ENCODE results near the gene TRPM3.

Gene TRPM3

DNA sequence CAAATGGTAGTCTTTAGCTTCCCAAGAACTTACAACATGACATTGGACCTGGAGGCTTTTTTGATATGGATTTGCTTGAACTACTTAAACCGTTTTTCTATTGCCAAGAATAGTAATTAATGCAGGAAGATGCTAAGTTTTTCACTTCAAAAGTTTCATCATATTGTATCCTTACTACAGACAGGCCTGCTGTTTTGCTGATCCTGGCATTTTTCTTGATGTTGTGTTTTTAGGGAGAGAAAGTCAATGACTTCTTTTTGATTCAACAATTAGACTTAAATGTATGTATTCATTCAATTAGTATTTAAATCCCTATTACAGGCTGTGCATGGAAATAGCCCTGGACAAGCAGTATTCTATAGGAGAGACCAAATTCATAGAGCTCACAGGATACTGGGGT lies 172.7 kb downstream of the TRPM3 start:
- no peak overlapping the region for H3K4me3 ChIP-seq (replicated peaks; ENCODE audit: low read depth, low read length)
- TF ChIP-seq, protein P1, sequence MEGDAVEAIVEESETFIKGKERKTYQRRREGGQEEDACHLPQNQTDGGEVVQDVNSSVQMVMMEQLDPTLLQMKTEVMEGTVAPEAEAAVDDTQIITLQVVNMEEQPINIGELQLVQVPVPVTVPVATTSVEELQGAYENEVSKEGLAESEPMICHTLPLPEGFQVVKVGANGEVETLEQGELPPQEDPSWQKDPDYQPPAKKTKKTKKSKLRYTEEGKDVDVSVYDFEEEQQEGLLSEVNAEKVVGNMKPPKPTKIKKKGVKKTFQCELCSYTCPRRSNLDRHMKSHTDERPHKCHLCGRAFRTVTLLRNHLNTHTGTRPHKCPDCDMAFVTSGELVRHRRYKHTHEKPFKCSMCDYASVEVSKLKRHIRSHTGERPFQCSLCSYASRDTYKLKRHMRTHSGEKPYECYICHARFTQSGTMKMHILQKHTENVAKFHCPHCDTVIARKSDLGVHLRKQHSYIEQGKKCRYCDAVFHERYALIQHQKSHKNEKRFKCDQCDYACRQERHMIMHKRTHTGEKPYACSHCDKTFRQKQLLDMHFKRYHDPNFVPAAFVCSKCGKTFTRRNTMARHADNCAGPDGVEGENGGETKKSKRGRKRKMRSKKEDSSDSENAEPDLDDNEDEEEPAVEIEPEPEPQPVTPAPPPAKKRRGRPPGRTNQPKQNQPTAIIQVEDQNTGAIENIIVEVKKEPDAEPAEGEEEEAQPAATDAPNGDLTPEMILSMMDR (IDR thresholded peaks at IDR 0.05; ENCODE audit: low read length, missing control alignments), result no peak
- DNase-seq (ENCODE audit: low read depth), result no peak

DNA sequence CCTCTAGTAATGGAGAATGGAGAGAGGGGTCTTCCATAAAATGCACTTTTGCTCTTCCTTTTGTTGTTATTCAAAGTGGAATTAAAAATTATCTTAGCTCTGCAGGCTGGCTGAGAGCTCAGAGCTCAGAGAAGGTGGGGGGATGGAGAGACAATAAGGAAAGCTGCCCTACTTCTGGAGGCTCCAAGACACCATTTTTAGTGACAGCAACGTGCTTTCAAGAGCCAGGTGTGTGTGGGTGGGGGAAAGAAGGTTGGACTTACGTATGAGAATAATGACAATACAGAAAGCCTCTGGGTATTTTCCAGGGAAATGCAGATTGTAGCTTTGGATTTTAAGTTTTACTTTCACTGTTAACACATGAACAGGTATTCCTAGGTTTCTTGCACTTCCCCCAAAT lies 173.9 kb downstream of the TRPM3 start:
- TF ChIP-seq, protein P1 (IDR thresholded peaks at IDR 0.05; ENCODE audit: low read length, missing control alignments), result no peak
- H3K4me3 ChIP-seq (replicated peaks; ENCODE audit: low read depth, low read length), result no peak overlapping the region
- no peak for DNase-seq (ENCODE audit: low read depth)

DNA sequence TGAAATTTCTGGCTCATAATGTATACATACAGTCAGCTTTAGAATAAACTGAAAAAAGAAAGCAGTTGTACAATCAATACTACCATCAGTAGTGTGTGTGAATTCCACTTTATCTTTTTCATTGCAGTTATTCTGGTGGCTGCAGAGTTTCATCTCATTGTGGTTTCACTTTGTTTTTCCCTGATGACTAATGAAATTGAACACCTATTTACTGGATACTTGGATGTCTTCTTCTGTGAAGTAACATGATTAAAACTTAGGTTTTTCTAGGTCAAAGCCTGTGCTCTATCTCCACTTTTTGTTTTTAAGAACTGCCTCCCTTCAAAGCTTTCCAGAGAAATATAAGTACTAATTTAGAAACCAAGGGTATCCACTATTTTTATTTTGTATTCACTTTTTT lies 174.3 kb downstream of the TRPM3 start:
- DNase-seq (ENCODE audit: low read depth), result no peak
- no peak overlapping the region for H3K4me3 ChIP-seq (replicated peaks; ENCODE audit: low read depth, low read length)
- TF ChIP-seq, protein P1 (IDR thresholded peaks at IDR 0.05; ENCODE audit: low read length, missing control alignments), result no peak

DNA sequence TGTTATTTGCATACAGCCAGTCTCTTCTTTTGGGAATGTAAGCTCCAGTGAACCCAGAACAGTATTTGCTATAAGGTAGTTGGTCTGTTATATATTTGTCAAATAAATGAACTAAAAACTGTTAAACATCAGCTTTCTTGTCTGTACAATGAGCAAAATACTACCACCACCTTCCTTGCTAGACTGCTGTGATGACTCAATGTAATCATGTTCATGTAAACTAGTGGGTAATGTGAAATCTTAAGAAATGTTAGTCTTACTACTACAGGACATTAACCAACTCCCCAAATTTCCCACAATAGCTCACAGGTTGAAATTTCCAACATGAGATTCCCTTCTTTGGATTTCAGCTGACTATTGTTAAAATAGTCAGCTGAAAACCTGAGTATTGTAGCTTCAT lies 176.1 kb downstream of the TRPM3 start:
- TF ChIP-seq, protein P1 (IDR thresholded peaks at IDR 0.05; ENCODE audit: low read length, missing control alignments), result no peak
- H3K4me3 ChIP-seq (replicated peaks; ENCODE audit: low read depth, low read length), result no peak overlapping the region
- DNase-seq (ENCODE audit: low read depth), result no peak

DNA sequence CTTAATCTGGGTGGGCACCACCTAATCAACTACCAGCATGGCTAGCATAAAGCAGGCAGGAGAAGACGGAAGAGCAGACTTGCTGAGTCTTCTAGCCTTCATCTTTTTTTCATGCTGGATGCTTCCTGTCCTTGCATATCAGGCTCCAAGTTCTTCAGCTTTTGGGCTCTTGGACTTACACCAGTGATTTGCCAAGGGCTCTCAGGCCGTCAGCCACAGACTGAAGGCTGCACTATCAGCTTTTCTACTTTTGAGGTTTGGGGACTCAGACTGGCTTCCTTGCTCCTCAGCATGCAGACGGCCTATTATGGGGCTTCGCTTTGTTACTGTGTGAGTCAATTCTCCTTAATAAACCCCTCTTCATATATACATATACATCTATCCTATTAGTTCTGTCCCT lies 180.2 kb downstream of the TRPM3 start:
- TF ChIP-seq, protein P1 (IDR thresholded peaks at IDR 0.05; ENCODE audit: low read length, missing control alignments), result no peak
- H3K4me3 ChIP-seq (replicated peaks; ENCODE audit: low read depth, low read length), result no peak overlapping the region
- no peak for DNase-seq (ENCODE audit: low read depth)

DNA sequence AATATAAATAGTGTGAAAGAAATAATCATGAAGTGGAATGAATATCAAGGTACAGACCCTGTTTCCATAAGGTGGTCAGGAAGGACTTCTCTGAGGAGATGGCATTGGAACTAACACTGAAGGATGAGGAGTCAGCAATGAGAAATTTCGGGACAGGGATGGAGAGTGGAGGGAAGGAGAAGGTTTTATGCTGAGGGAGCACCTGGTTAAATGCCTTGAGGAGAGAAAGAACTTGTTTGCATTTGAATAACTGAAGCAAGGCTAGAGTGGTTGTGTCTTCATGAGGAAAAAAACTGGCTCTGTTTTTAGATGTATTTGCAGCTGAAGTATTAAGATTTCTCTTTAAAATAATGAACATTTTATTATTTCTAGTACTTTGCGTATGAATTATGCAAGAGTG lies 180.8 kb downstream of the TRPM3 start:
- DNase-seq (ENCODE audit: low read depth), result no peak
- no peak overlapping the region for H3K4me3 ChIP-seq (replicated peaks; ENCODE audit: low read depth, low read length)
- TF ChIP-seq, protein P1 (IDR thresholded peaks at IDR 0.05; ENCODE audit: low read length, missing control alignments), result no peak

DNA sequence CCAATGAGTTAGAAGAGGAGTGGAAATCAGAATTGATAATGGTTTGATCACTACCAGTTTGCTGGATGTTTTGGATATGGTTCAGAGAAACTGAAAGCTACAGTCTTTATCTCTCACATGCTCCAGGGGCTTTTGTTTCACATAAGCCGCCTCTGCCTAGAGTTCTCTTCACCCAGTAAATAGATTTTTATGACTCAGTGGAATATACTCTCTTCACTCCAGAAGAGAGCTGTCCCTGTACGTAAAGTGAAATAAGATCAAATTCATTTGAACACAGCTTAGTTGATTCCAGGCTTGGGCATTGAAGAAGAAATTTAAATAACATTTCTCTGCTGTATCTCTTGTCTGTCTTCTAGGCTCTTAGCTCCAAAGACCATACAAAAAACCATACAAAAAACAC lies 184.9 kb downstream of the TRPM3 start:
- TF ChIP-seq, protein P1 (IDR thresholded peaks at IDR 0.05; ENCODE audit: low read length, missing control alignments), result no peak
- DNase-seq (ENCODE audit: low read depth), result no peak
- H3K4me3 ChIP-seq (replicated peaks; ENCODE audit: low read depth, low read length), result no peak overlapping the region
